A549 treated with AZD9567 at 1 μM for 4 hours (cell line): ENCODE measurements around the gene MKS1. TPM values are rescaled to one million over a fixed set of nuclear protein-coding genes. Genes with fewer than 3 reads are reported as not detected.

Source experiments
- total RNA-seq: library from RNA; stranded (reverse); fragments of 200-300 nt; extraction: Qiagen RNA extraction; gene quantifications from 5 replicates; pipeline ENCODE4 v1.2.3, GENCODE V29; 2022; ENCODE audit not compliant: insufficient read depth

MKS1 gene
- 9.7 to 12.7 TPM (median 11.3 TPM) in 5 replicates for total RNA-seq

GRCh38 chr17:58219007-58219788 is at the start of gene MKS1:
MKS1 (minus strand) TSS chr17:58219255; CDS start chr17:58219230, 25 bp downstream.

GRCh38 chr17:58238147-58238634 is 19.1 kb upstream of the MKS1 start, which contains the start of gene LPO:
LPO (plus strand) TSS chr17:58238584; CDS start chr17:58242980, 4,396 bp downstream.

GRCh38 chr17:58192612-58193011 is 26.4 kb downstream of the MKS1 start, which contains the start of gene EPX:
EPX (plus strand) TSS chr17:58192726; CDS start chr17:58192847, 121 bp downstream.

GRCh38 chr17:58166682-58167081 is 52.4 kb downstream of the MKS1 start, which contains the start of gene OR4D2:
OR4D2 (plus strand) TSS chr17:58166982; CDS start chr17:58169656, 2,674 bp downstream.

Other genes starting within 250 kb of the MKS1 start
- gene VEZF1, start 231.0 kb downstream of the MKS1 start, total RNA-seq: 33.1 to 44.1 TPM (median 40.5 TPM) in 5 replicates
- gene SRSF1, start 212.0 kb downstream of the MKS1 start, total RNA-seq: 209 to 330 TPM (median 245 TPM) in 5 replicates
- 23.9 to 27.3 TPM (median 26.2 TPM) in 5 replicates for gene DYNLL2, start 135.8 kb downstream of the MKS1 start, total RNA-seq
- gene OR4D1, start 70.9 kb downstream of the MKS1 start, total RNA-seq: 0.01 to 0.02 TPM in 2 of 5 replicates, not detected in the others
- not detected in 5 replicates for gene OR4D2, start 52.3 kb downstream of the MKS1 start, total RNA-seq
- not detected in 5 replicates for gene EPX, start 26.5 kb downstream of the MKS1 start, total RNA-seq
- not detected in 5 replicates for gene LPO, start 19.3 kb upstream of the MKS1 start, total RNA-seq
- not detected in 5 replicates for gene MPO, start 61.7 kb upstream of the MKS1 start, total RNA-seq
- gene TSPOAP1, start 109.5 kb upstream of the MKS1 start, total RNA-seq: 0.02 TPM in 1 of 5 replicates, not detected in the others
- 108 to 163 TPM (median 152 TPM) in 5 replicates for gene SUPT4H1, start 132.9 kb upstream of the MKS1 start, total RNA-seq
- 0.11 to 0.45 TPM (median 0.13 TPM) in 4 of 5 replicates, not detected in the other for gene RNF43, start 198.3 kb upstream of the MKS1 start, total RNA-seq